ENCODE measurements around the gene TIMM29.

Gene TIMM29

DNA sequence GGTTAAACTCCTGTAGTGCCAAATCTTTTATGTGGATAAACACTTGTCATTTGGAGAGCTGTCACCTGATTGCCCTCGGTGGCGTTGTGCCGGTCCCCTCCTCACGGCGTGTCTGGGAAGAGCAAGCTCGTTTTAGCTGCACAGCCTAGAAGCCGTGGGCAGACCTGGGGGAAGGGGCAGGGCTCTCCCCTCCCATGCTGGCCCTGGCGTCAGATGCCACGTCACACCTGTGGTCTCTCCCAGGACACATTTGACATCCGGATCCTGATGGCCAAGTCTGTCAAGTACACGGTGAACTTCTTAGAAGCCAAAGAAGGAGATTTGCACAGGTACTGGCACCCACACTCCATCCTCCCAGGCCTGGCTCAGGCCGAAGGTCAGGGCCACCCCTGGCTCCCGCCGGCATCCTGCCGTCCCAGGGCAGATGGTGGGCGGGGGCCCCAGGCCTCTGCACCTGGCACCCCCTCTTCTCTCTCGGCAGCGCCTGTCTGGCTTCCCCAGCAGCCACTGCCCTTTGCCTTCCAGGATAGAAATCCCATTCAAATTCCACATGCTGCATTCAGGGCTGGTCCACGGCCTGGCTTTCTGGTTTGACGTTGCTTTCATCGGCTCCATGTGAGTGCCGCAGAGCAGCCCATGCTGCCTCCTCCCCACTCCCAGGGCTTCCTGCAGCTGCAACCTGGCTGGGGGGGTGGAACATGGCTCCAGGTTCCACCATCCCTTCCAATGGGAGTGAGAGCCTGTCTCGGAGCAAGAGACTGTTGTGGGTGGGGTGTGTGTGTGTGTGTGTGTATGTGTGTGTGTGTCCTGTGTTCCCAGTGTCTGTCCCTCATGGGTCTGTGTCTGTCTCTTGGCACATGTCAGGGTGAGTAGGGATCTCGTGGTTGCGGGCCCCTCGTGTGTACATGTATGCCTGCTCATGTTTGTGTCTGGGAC, 9.0 kb upstream of the TIMM29 start:
- H3K27ac ChIP-seq (ENCODE audit: low read depth, low read length) = no peak overlapping the region
- H4K91ac ChIP-seq (ENCODE audit: low read depth, low read length) = no peak overlapping the region
- H2AK5ac ChIP-seq (ENCODE audit: low read length) = no peak overlapping the region

DNA sequence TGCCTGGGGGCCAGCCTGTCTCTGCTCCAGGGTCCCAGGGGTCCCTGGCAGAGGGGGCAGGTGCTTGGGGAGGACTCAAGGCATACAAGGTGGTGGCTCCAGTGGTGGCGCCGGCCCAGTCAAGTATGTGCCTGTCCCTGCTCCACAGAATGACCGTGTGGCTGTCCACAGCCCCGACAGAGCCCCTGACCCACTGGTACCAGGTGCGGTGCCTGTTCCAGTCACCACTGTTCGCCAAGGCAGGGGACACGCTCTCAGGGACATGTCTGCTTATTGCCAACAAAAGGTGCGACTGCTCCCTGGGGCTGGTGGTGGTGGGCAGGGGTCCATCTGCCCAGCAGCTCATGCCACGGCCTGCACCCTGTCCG, 8.3 kb upstream of the TIMM29 start:
- Histone ChIP-seq H3K27ac (ENCODE audit: low read depth, low read length) (no peak overlapping the region), H2BK12ac (ENCODE audit: low read length) (no peak overlapping the region)
- WGBS (ENCODE audit: extremely low coverage, insufficient coverage, insufficient read length) = no CpG with 5 or more reads among the region's 10 CpGs

More for the DNA sequence above, 9.0 kb upstream of the TIMM29 start:
- Histone ChIP-seq H3K27me3 (ENCODE audit: insufficient read depth, low read length) (no peaks in the 10 kb centered on the region), H3K9me3 (ENCODE audit: insufficient read depth, low read depth, low read length) (no peaks in the 10 kb centered on the region), H4K12ac (ENCODE audit: low read depth, low read length) (no peak overlapping the region), H2BK12ac (ENCODE audit: low read length) (no peak overlapping the region), H3K18ac (ENCODE audit: low read length) (no peak overlapping the region), H3K4me3 (ENCODE audit: low read depth, low read length) (peak overlapping the region; percentile 3), H4K8ac (ENCODE audit: low read depth, low read length) (no peak overlapping the region), H3K9ac (ENCODE audit: low read length) (no peak overlapping the region), H3K14ac (ENCODE audit: low read length) (no peak overlapping the region), H3K79me2 (ENCODE audit: control insufficient read depth, insufficient read depth, low read length, poor library complexity) (no peaks in the 10 kb centered on the region), H3K4ac (ENCODE audit: low read depth, low read length) (no peak overlapping the region), H3K23ac (ENCODE audit: low read length) (no peak overlapping the region), H2BK5ac (ENCODE audit: low read depth, low read length, poor library complexity) (no peak overlapping the region), H3K79me1 (ENCODE audit: low read length) (no peaks in the 10 kb centered on the region), H3K36me3 (ENCODE audit: control insufficient read depth in 1 of 2, insufficient read depth in 2 of 2, low read length in 2 of 2) (peaks cover 75 to 83% of the 10 kb centered on the region in 2 experiments), H3K4me1 (ENCODE audit: control insufficient read depth in 1 of 2, insufficient read depth in 2 of 2, low read length in 2 of 2) (peaks cover 4 to 6% of the 10 kb centered on the region in 2 experiments), H3K4me2 (ENCODE audit: low read length) (no peak overlapping the region), H2BK120ac (ENCODE audit: insufficient read depth, low read length, poor library complexity) (no peak overlapping the region), H2AFZ (ENCODE audit: insufficient read depth, low read length, poor library complexity) (no peak overlapping the region)
- DNase-seq = no peak
- whole genome bisulfite sequencing (ENCODE audit: extremely low coverage, insufficient coverage, insufficient read length) = no CpG with 5 or more reads among the region's 26 CpGs

DNA sequence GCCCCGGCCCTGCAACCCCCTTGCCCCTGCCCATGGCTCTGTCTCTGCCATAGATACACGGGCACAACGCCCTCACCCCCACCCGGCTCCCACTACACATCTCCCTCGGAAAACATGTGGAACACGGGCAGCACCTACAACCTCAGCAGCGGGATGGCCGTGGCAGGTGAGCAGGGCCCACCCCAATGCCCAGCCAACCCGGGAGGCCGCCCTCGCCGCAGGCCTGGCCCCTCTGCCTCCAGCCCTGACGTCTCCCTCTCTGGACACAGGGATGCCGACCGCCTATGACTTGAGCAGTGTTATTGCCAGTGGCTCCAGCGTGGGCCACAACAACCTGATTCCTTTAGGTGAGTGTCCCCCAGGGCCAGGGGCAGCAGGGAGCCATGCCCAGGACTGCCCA, 7.8 kb upstream of the TIMM29 start:
- Histone ChIP-seq H3K23ac (ENCODE audit: low read length) (no peak overlapping the region), H2BK12ac (ENCODE audit: low read length) (no peak overlapping the region), H3K4me1 (ENCODE audit: control insufficient read depth in 1 of 2, insufficient read depth in 2 of 2, low read length in 2 of 2) (no peaks in the 10 kb centered on the region), H3K14ac (ENCODE audit: low read length) (no peak overlapping the region), H3K36me3 (ENCODE audit: control insufficient read depth in 1 of 2, insufficient read depth in 2 of 2, low read length in 2 of 2) (peaks cover 77 to 84% of the 10 kb centered on the region in 2 experiments), H4K91ac (ENCODE audit: low read depth, low read length) (no peak overlapping the region), H3K4me2 (ENCODE audit: low read length) (no peak overlapping the region), H2BK120ac (ENCODE audit: insufficient read depth, low read length, poor library complexity) (no peak overlapping the region), H3K9ac (ENCODE audit: low read length) (no peak overlapping the region), H4K8ac (ENCODE audit: low read depth, low read length) (no peak overlapping the region), H3K9me3 (ENCODE audit: insufficient read depth, low read depth, low read length) (no peaks in the 10 kb centered on the region), H3K4ac (ENCODE audit: low read depth, low read length) (no peak overlapping the region), H2AK5ac (ENCODE audit: low read length) (no peak overlapping the region), H3K27me3 (ENCODE audit: insufficient read depth, low read length) (no peaks in the 10 kb centered on the region), H3K27ac (ENCODE audit: low read depth, low read length) (no peak overlapping the region), H4K12ac (ENCODE audit: low read depth, low read length) (no peak overlapping the region), H2AFZ (ENCODE audit: insufficient read depth, low read length, poor library complexity) (no peak overlapping the region), H2BK5ac (ENCODE audit: low read depth, low read length, poor library complexity) (no peak overlapping the region), H3K79me2 (ENCODE audit: control insufficient read depth, insufficient read depth, low read length, poor library complexity) (no peaks in the 10 kb centered on the region), H3K18ac (ENCODE audit: low read length) (no peak overlapping the region), H3K4me3 (ENCODE audit: low read depth, low read length) (no peak overlapping the region), H3K79me1 (ENCODE audit: low read length) (no peaks in the 10 kb centered on the region)
- DNase-seq = no peak
- no CpG with 5 or more reads among the region's 16 CpGs for WGBS (ENCODE audit: extremely low coverage, insufficient coverage, insufficient read length)

More for the DNA sequence above, 8.3 kb upstream of the TIMM29 start:
- Histone ChIP-seq H3K14ac (ENCODE audit: low read length) (no peak overlapping the region), H3K79me1 (ENCODE audit: low read length) (no peaks in the 10 kb centered on the region), H3K4me1 (ENCODE audit: control insufficient read depth in 1 of 2, insufficient read depth in 2 of 2, low read length in 2 of 2) (peaks cover 1 to 3% of the 10 kb centered on the region in 2 experiments), H3K36me3 (ENCODE audit: control insufficient read depth in 1 of 2, insufficient read depth in 2 of 2, low read length in 2 of 2) (peaks cover 78 to 85% of the 10 kb centered on the region in 2 experiments), H3K4me3 (ENCODE audit: low read depth, low read length) (no peak overlapping the region), H3K18ac (ENCODE audit: low read length) (no peak overlapping the region), H3K4me2 (ENCODE audit: low read length) (no peak overlapping the region), H3K9me3 (ENCODE audit: insufficient read depth, low read depth, low read length) (no peaks in the 10 kb centered on the region), H3K4ac (ENCODE audit: low read depth, low read length) (no peak overlapping the region), H4K12ac (ENCODE audit: low read depth, low read length) (no peak overlapping the region), H2AK5ac (ENCODE audit: low read length) (no peak overlapping the region), H3K9ac (ENCODE audit: low read length) (no peak overlapping the region), H4K8ac (ENCODE audit: low read depth, low read length) (no peak overlapping the region), H2BK120ac (ENCODE audit: insufficient read depth, low read length, poor library complexity) (no peak overlapping the region), H3K79me2 (ENCODE audit: control insufficient read depth, insufficient read depth, low read length, poor library complexity) (no peaks in the 10 kb centered on the region), H3K23ac (ENCODE audit: low read length) (no peak overlapping the region), H3K27me3 (ENCODE audit: insufficient read depth, low read length) (no peaks in the 10 kb centered on the region), H2AFZ (ENCODE audit: insufficient read depth, low read length, poor library complexity) (no peak overlapping the region), H4K91ac (ENCODE audit: low read depth, low read length) (no peak overlapping the region), H2BK5ac (ENCODE audit: low read depth, low read length, poor library complexity) (no peak overlapping the region)
- DNase-seq = no peak

DNA sequence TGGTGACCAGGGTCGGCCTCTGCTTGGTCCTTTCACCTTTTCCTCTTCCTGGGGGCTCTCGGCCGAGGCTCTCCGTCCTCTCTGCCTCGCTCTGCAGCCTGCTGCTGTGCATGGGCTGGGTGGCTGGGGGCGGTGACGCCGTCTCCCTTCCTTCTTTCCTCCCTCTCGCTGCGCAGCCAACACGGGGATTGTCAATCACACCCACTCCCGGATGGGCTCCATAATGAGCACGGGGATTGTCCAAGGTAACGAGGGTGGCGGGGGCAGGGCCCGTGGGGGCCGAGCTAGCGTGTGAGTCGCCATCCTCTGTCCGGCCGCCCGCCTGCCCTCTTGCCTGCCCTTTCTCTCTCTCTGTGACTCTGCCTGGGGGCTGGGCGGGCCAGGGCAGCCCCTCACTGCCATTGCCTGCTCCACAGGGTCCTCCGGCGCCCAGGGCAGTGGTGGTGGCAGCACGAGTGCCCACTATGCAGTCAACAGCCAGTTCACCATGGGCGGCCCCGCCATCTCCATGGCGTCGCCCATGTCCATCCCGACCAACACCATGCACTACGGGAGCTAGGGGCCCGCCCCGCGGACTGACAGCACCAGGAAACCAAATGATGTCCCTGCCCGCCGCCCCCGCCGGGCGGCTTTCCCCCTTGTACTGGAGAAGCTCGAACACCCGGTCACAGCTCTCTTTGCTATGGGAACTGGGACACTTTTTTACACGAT, 7.3 kb upstream of the TIMM29 start:
- Histone ChIP-seq H3K36me3 (ENCODE audit: control insufficient read depth in 1 of 2, insufficient read depth in 2 of 2, low read length in 2 of 2) (peaks cover 71 to 78% of the 10 kb centered on the region in 2 experiments), H3K4ac (ENCODE audit: low read depth, low read length) (no peak overlapping the region), H4K91ac (ENCODE audit: low read depth, low read length) (no peak overlapping the region), H4K8ac (ENCODE audit: low read depth, low read length) (no peak overlapping the region), H3K14ac (ENCODE audit: low read length) (no peak overlapping the region), H2BK120ac (ENCODE audit: insufficient read depth, low read length, poor library complexity) (no peak overlapping the region), H3K27me3 (ENCODE audit: insufficient read depth, low read length) (no peaks in the 10 kb centered on the region), H3K9me3 (ENCODE audit: insufficient read depth, low read depth, low read length) (no peaks in the 10 kb centered on the region), H3K9ac (ENCODE audit: low read length) (no peak overlapping the region), H3K4me3 (ENCODE audit: low read depth, low read length) (no peak overlapping the region), H3K23ac (ENCODE audit: low read length) (no peak overlapping the region), H2AFZ (ENCODE audit: insufficient read depth, low read length, poor library complexity) (no peak overlapping the region), H3K79me2 (ENCODE audit: control insufficient read depth, insufficient read depth, low read length, poor library complexity) (no peaks in the 10 kb centered on the region), H2BK5ac (ENCODE audit: low read depth, low read length, poor library complexity) (no peak overlapping the region), H3K27ac (ENCODE audit: low read depth, low read length) (no peak overlapping the region), H3K79me1 (ENCODE audit: low read length) (no peaks in the 10 kb centered on the region), H4K12ac (ENCODE audit: low read depth, low read length) (no peak overlapping the region), H3K18ac (ENCODE audit: low read length) (no peak overlapping the region), H2AK5ac (ENCODE audit: low read length) (no peak overlapping the region), H3K4me2 (ENCODE audit: low read length) (no peak overlapping the region), H2BK12ac (ENCODE audit: low read length) (no peak overlapping the region), H3K4me1 (ENCODE audit: control insufficient read depth in 1 of 2, insufficient read depth in 2 of 2, low read length in 2 of 2) (no peaks in the 10 kb centered on the region)
- WGBS (ENCODE audit: extremely low coverage, insufficient coverage, insufficient read length) = no CpG with 5 or more reads among the region's 43 CpGs
- peak in 1 of 2 donors; percentile 38 for DNase-seq

Data from trophoblast cell (in vitro differentiated cells and primary cell).